SU-DHL-6 (cell line): ENCODE results near the gene AURKB.

Experiments used
- H2AFZ ChIP-seq: fragments of 200-600 bp; sonication (generic); 2 replicates; pipeline ENCODE4 v1.6.1; 2014; ENCODE audit warnings: low read depth, mild to moderate bottlenecking, moderate library complexity, mixed read lengths, antibody characterized with exemption, low read length; ENCODE audit not compliant: severe bottlenecking
- H3F3A ChIP-seq: fragments of 200-600 bp; shearing (Covaris generic); 2 replicates; pipeline ENCODE4 v1.6.0; 2016; ENCODE audit warnings: antibody characterized with exemption, mild to moderate bottlenecking; ENCODE audit not compliant: insufficient read depth
- H3K27ac ChIP-seq: fragments of 200-600 bp; sonication (generic); 2 replicates; pipeline ENCODE4 v1.5.1; 2016; ENCODE audit warnings: low read depth, mild to moderate bottlenecking, low read length, moderate library complexity, mixed read lengths
- H3K27me3 ChIP-seq: fragments of 200-600 bp; sonication (generic), shearing (Covaris generic); 2 replicates; pipeline ENCODE4 v1.6.0; 2014; ENCODE audit warnings: mild to moderate bottlenecking, low read length
- H3K36me3 ChIP-seq: fragments of 200-600 bp; sonication (generic); 2 replicates; pipeline ENCODE4 v1.6.1; 2014; ENCODE audit warnings: mild to moderate bottlenecking, low read length, mixed read lengths
- H3K4me2 ChIP-seq: fragments of 300-600, 200-600 bp; shearing (Covaris generic), sonication (generic); 2 replicates; pipeline ENCODE4 v1.6.0; 2014; ENCODE audit warnings: low read length, low read depth, mild to moderate bottlenecking; ENCODE audit not compliant: poor library complexity, severe bottlenecking
- H3K4me3 ChIP-seq: fragments of 200-600 bp; sonication (generic); 2 replicates; pipeline ENCODE4 v1.5.1; 2014; ENCODE audit warnings: antibody characterized with exemption, low read length, mild to moderate bottlenecking, mixed read lengths; ENCODE audit not compliant: insufficient read depth, poor library complexity, severe bottlenecking
- H3K79me2 ChIP-seq: fragments of 200-600 bp; sonication (generic); 2 replicates; pipeline ENCODE4 v1.6.1; 2014; ENCODE audit warnings: mild to moderate bottlenecking, low read length, moderate library complexity; ENCODE audit not compliant: insufficient read depth
- H3K9ac ChIP-seq: fragments of 200-600 bp; sonication (generic); 2 replicates; pipeline ENCODE4 v1.7.0; 2014; ENCODE audit warnings: mild to moderate bottlenecking, low read length
- H3K9me2 ChIP-seq: fragments of 200-600 bp; sonication (generic); replicated peaks from 2 replicates; pipeline ENCODE4 v1.6.1; 2014; ENCODE audit warnings: low read length; ENCODE audit not compliant: insufficient read depth
- H3K9me3 ChIP-seq: fragments of 200-600 bp; sonication (generic); 2 replicates; pipeline ENCODE4 v1.6.1; 2014; ENCODE audit warnings: low read length, mixed read lengths; ENCODE audit not compliant: insufficient read depth
- H4K20me1 ChIP-seq: fragments of 200-600 bp; sonication (generic); 2 replicates; pipeline ENCODE4 v1.6.1; 2014; ENCODE audit warnings: low read depth, mild to moderate bottlenecking, antibody characterized with exemption, low read length, moderate library complexity, mixed read lengths
- CTCF ChIP-seq: fragments of 200-600 bp; sonication (generic); IDR thresholded peaks from one replicate; pipeline ENCODE4 v1.5.1; 2017; ENCODE audit warnings: antibody characterized with exemption, mild to moderate bottlenecking, low read length, moderate library complexity; ENCODE audit not compliant: insufficient read depth, poor library complexity, severe bottlenecking
- EZH2phosphoT487 ChIP-seq: fragments of 200-600 bp; sonication (generic), shearing (Covaris generic); conservative IDR thresholded peaks from 2 replicates; pipeline ENCODE4 v1.6.1; 2018; ENCODE audit warnings: mild to moderate bottlenecking, antibody characterized with exemption, low read length, moderate library complexity, mixed read lengths

Gene AURKB

GRCh38 chr17:8210761-8211458 lies 535 bp upstream of the AURKB start:
- Histone ChIP-seq H2AFZ (peak overlapping the region; percentile 87), H3K4me3 (peak overlapping the region; percentile 94), H3K27me3 (no peaks in the 10 kb centered on the region), H3K36me3 (peaks cover 15% of the 10 kb centered on the region; the same call in 1 of the 2 replicates), H3F3A (peaks cover 14% of the 10 kb centered on the region; the same call in 1 of the 2 replicates), H3K79me2 (peaks cover 34% of the 10 kb centered on the region), H3K9me3 (no peaks in the 10 kb centered on the region), H3K27ac (peak overlapping the region; percentile 90), H3K9ac (peak overlapping the region; percentile 98), H3K9me2 (no peaks in the 10 kb centered on the region), H4K20me1 (no peaks in the 10 kb centered on the region; the same call in 1 of the 2 replicates), H3K4me2 (peak overlapping the region; percentile 98)
- TF ChIP-seq EZH2phosphoT487: no peak
- no peak for TF ChIP-seq CTCF

DNA sequence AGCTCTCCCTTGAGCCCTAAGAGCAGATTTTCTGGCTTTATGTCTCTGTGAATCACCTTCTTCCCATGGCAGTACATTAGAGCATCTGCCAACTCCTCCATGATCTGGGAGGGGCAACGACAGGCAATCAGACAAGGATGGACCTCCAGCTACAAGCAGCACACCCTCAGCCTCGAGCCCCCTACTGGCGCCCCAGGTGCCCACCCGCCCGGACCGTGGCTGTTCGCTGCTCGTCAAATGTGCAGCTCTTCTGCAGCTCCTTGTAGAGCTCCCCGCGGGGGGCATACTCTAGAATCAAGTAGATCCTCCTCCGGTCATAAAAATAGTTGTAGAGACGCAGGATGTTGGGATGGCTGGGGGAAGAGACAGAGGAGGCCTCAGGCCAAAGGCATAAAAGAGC lies 3.8 kb downstream of the AURKB start:
- H4K20me1 ChIP-seq: no peaks in the 10 kb centered on the region; the same call in 1 of the 2 replicates
- no peak overlapping the region for H3K4me3 ChIP-seq
- peaks cover 30% of the 10 kb centered on the region for H3F3A ChIP-seq
- no peak overlapping the region for H2AFZ ChIP-seq
- no peaks in the 10 kb centered on the region for H3K9me2 ChIP-seq
- TF ChIP-seq EZH2phosphoT487 (no peak), CTCF (no peak)
- no peak overlapping the region for H3K27ac ChIP-seq
- H3K9me3 ChIP-seq: no peaks in the 10 kb centered on the region
- no peaks in the 10 kb centered on the region for H3K27me3 ChIP-seq
- H3K9ac ChIP-seq: no peak overlapping the region
- peaks cover 34% of the 10 kb centered on the region for H3K79me2 ChIP-seq
- peaks cover 20% of the 10 kb centered on the region; the same call in 1 of the 2 replicates for H3K36me3 ChIP-seq
- no peak overlapping the region for H3K4me2 ChIP-seq

DNA sequence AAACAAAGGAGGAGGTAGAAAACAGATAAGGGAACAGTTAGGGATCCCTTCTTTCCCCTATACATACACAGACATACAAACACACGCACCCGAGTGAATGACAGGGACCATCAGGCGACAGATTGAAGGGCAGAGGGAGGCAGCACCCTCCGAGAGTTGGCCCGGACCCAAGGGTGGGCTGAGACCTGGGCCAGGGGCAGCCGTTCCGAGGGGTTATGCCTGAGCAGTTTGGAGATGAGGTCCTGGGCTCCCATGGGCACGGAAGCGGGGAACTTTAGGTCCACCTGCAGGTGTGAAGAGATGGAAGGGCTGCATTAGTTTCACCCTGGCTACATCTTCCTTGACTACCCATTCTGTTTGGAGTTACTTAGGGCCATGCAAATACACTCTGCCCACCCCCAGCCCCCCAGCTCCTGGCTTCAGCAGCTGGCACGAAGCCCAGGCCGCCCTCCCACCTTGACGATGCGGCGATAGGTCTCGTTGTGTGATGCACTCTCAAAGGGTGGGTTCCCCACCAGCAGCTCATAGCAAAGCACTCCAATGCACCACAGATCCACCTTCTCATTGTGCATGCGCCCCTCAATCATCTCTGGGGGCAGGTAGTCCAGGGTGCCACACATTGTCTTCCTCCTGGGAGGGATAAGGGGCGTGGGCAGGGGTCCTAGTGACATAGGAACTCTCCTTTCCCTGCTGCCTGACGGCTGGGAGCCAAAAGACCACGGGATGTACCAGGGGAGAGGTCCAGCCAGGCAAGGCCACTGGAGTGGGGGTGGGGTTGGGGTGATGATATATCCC lies 5.4 kb downstream of the AURKB start:
- Histone ChIP-seq H3F3A (peaks cover 35% of the 10 kb centered on the region), H4K20me1 (no peaks in the 10 kb centered on the region; the same call in 1 of the 2 replicates), H3K36me3 (peaks cover 20% of the 10 kb centered on the region; the same call in 1 of the 2 replicates), H3K4me2 (no peak overlapping the region), H3K79me2 (peaks cover 29% of the 10 kb centered on the region), H3K27me3 (no peaks in the 10 kb centered on the region), H3K27ac (no peak overlapping the region), H3K4me3 (no peak overlapping the region), H2AFZ (no peak overlapping the region), H3K9ac (no peak overlapping the region), H3K9me3 (no peaks in the 10 kb centered on the region), H3K9me2 (no peaks in the 10 kb centered on the region)
- no peak for TF ChIP-seq EZH2phosphoT487
- TF ChIP-seq CTCF: no peak
